ENCODE results near the gene SLC12A7.

The SLC12A7 gene

GRCh38 chr5:1121891-1122290 is 10.0 kb upstream of the SLC12A7 start:
- TF ChIP-seq, protein P1, sequence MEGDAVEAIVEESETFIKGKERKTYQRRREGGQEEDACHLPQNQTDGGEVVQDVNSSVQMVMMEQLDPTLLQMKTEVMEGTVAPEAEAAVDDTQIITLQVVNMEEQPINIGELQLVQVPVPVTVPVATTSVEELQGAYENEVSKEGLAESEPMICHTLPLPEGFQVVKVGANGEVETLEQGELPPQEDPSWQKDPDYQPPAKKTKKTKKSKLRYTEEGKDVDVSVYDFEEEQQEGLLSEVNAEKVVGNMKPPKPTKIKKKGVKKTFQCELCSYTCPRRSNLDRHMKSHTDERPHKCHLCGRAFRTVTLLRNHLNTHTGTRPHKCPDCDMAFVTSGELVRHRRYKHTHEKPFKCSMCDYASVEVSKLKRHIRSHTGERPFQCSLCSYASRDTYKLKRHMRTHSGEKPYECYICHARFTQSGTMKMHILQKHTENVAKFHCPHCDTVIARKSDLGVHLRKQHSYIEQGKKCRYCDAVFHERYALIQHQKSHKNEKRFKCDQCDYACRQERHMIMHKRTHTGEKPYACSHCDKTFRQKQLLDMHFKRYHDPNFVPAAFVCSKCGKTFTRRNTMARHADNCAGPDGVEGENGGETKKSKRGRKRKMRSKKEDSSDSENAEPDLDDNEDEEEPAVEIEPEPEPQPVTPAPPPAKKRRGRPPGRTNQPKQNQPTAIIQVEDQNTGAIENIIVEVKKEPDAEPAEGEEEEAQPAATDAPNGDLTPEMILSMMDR (conservative IDR thresholded peaks at IDR 0.05): no peak
- no peak overlapping the region for H3K27ac ChIP-seq

GRCh38 chr5:1121044-1121443 is 9.2 kb upstream of the SLC12A7 start:
- no peak overlapping the region for H3K27ac ChIP-seq
- TF ChIP-seq, protein P1 (conservative IDR thresholded peaks at IDR 0.05): no peak

DNA sequence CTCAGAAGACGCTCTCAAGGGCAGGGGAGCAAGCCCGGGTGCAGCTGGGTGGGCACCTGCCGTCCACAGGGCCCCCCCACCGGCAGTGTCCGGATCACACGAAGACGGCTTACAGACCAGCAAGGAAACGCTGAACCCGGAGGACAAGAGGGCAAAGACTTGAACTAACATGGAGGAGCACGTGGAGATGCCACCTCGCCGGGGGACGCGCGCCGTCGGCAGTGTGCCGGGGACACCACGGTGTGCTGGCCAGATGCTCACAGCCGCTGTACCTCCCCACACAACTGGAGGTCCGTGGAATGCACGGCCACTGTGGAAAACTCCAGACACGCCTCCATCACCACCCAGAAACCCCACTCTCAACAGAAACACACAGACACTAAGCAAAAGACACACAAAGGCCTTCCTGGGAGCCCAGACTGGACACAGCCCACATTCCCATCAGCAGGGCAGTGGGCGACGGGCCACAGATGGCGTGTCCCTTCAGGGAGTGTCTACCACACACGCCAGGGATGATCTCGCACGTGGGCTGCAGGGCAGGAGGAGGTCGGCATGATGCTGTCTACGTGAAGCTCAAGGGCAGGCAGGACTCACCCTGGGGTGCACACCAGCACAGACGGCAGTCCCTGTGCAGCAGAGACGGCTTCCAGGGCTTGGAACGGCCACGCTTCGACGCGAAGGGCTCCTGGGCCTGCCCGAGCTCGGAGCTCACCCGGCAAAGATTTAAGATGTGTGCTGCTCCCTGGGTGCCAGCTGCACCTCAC is 8.6 kb upstream of the SLC12A7 start:
- H3K27ac ChIP-seq: no peak overlapping the region
- TF ChIP-seq, protein P1 (conservative IDR thresholded peaks at IDR 0.05): no peak

- TF ChIP-seq, protein P1 (conservative IDR thresholded peaks at IDR 0.05): no peak
Measured at GRCh38 chr5:1119312-1119831, 7.5 kb upstream of the SLC12A7 start.

GRCh38 chr5:1118738-1119137 is 6.9 kb upstream of the SLC12A7 start:
- H3K27ac ChIP-seq: peak overlapping the region; percentile 59
- TF ChIP-seq, protein P1 (conservative IDR thresholded peaks at IDR 0.05): no peak

More at GRCh38 chr5:1119312-1119831, 7.5 kb upstream of the SLC12A7 start:
- H3K27ac ChIP-seq: peak overlapping the region; percentile 59

- peak overlapping the region; percentile 59 for H3K27ac ChIP-seq
- TF ChIP-seq, protein P1 (conservative IDR thresholded peaks at IDR 0.05): no peak
Measured at GRCh38 chr5:1118231-1118698, 6.4 kb upstream of the SLC12A7 start.

- H3K27ac ChIP-seq: no peak overlapping the region
- TF ChIP-seq, protein P1 (conservative IDR thresholded peaks at IDR 0.05): no peak
Measured at GRCh38 chr5:1116977-1117376, 5.1 kb upstream of the SLC12A7 start.

Measured in VCaP (cell line).